Progenitor cell of endocrine pancreas (in vitro differentiated cells): ENCODE results near the gene MTUS2. TPM values are rescaled to one million over a fixed set of nuclear protein-coding genes. Genes with fewer than 3 reads are reported as not detected.

ENCODE experiments used
- DNase-seq: peaks from one replicate; pipeline ENCODE4 v3.0.0; 2021; ENCODE audit warnings: low spot score; ENCODE audit not compliant: unreplicated experiment
- H3K27ac Mint-ChIP-seq: 2 replicates; pipeline ENCODE4 v1.8.0; 2021; ENCODE audit warnings: mild to moderate bottlenecking, moderate library complexity, mixed read lengths
- H3K27me3 Mint-ChIP-seq: 2 replicates; pipeline ENCODE4 v1.8.0; 2021; ENCODE audit warnings: mixed read lengths
- H3K36me3 Mint-ChIP-seq: 2 replicates; pipeline ENCODE4 v1.8.0; 2022; ENCODE audit warnings: mixed read lengths; ENCODE audit not compliant: insufficient read depth
- H3K4me1 Mint-ChIP-seq: 2 replicates; pipeline ENCODE4 v1.8.0; 2021; ENCODE audit warnings: low read depth, mixed read lengths
- H3K4me3 Mint-ChIP-seq: 2 replicates; pipeline ENCODE4 v1.8.0; 2021; ENCODE audit warnings: low read depth, mild to moderate bottlenecking, moderate library complexity, mixed read lengths
- H3K9me3 Mint-ChIP-seq: 2 replicates; pipeline ENCODE4 v1.8.0; 2021; ENCODE audit warnings: low read depth, mixed read lengths
- total RNA-seq: library from RNA; stranded (reverse); gene quantifications from 2 replicates; pipeline ENCODE4 v1.2.1, GENCODE V29; 2021
- TF ChIP-seq, protein P1 (sequence below): fragments of 200-600 bp; sonication (generic); IDR thresholded peaks from one replicate; pipeline ENCODE4 v1.5.0; 2021; ENCODE audit warnings: antibody characterized with exemption, mild to moderate bottlenecking; ENCODE audit not compliant: unreplicated experiment

Gene MTUS2
- total RNA-seq, 1 donor from 2014 or later = 9.3 TPM

DNA sequence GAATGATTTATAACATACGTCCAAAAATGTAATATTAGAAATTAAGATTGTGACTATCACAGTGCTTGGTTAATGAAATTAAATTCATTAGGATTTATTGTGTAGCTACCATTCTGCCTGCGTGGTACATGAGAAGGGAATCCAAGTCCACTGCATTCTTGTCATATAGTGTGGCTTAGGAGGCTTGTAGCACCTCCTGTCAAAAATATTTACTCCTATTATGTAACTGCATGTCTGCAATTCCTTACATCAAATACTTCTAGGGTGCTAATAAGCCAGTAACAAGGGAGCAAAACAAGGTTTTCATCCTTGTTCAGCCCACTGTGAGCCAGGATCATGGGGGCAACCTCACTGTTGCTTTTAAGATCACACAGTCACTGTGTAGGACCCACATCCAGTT is 576.3 kb downstream of the MTUS2 start:
- Mint-ChIP-seq H3K9me3 (no peaks in the 10 kb centered on the region), H3K27me3 (peaks cover 17% of the 10 kb centered on the region), H3K4me1 (no peaks in the 10 kb centered on the region), H3K36me3 (no peaks in the 10 kb centered on the region), H3K27ac (no peak overlapping the region), H3K4me3 (no peak overlapping the region)
- DNase-seq = no peak
- TF ChIP-seq, protein P1, sequence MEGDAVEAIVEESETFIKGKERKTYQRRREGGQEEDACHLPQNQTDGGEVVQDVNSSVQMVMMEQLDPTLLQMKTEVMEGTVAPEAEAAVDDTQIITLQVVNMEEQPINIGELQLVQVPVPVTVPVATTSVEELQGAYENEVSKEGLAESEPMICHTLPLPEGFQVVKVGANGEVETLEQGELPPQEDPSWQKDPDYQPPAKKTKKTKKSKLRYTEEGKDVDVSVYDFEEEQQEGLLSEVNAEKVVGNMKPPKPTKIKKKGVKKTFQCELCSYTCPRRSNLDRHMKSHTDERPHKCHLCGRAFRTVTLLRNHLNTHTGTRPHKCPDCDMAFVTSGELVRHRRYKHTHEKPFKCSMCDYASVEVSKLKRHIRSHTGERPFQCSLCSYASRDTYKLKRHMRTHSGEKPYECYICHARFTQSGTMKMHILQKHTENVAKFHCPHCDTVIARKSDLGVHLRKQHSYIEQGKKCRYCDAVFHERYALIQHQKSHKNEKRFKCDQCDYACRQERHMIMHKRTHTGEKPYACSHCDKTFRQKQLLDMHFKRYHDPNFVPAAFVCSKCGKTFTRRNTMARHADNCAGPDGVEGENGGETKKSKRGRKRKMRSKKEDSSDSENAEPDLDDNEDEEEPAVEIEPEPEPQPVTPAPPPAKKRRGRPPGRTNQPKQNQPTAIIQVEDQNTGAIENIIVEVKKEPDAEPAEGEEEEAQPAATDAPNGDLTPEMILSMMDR = no peak

DNA sequence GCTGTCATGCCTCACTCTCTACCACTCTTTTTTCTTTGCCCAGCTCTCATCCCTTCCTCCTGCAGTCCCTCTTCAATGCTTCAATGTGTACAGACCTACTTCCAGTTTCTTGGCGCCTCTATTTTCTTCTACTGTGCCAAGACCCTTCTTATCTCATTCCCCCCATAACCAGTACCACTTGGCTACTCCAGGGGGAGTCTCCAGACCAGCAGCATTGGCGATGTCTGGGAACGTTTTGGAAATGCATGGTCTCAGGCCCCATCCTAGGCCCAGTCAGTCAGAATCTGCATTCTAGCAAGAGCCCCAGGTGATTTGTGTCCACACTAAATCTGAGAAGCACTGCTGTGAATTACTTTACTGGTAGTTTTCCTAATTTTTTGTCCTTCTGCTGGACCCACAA is 577.1 kb downstream of the MTUS2 start:
- no peak for DNase-seq

DNA sequence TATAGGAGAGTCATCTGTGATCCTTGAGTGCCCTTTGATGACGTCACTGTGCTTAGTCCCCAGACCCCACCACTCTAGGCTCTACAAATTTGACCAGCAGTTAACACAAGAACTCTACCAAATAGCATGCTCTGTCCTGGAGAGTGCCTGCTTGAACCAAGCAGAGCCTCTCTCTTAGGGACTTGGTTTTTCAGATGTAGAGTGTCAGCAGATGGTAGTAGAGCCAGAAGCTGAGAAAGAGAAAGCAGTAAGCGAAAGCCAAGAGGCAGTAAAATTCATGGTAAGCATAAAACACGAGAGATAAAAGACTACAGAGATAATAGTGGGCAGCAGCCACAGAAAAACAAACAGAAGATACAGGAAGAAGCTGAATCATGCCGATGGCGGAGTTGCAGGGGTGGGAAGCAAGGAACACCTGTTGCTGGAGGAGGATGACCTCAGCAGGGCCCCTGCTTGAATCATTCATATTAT is 582.1 kb downstream of the MTUS2 start:
- H3K27ac Mint-ChIP-seq = no peak overlapping the region
- no peak overlapping the region for H3K4me3 Mint-ChIP-seq
- H3K9me3 Mint-ChIP-seq = no peaks in the 10 kb centered on the region

More for the DNA sequence above, 577.1 kb downstream of the MTUS2 start:
- H3K4me3 Mint-ChIP-seq = no peak overlapping the region
- H3K4me1 Mint-ChIP-seq = peaks cover 1% of the 10 kb centered on the region
- H3K36me3 Mint-ChIP-seq = no peaks in the 10 kb centered on the region
- no peak overlapping the region for H3K27ac Mint-ChIP-seq
- TF ChIP-seq, protein P1 = no peak
- no peaks in the 10 kb centered on the region for H3K9me3 Mint-ChIP-seq
- H3K27me3 Mint-ChIP-seq = peaks cover 17% of the 10 kb centered on the region

DNA sequence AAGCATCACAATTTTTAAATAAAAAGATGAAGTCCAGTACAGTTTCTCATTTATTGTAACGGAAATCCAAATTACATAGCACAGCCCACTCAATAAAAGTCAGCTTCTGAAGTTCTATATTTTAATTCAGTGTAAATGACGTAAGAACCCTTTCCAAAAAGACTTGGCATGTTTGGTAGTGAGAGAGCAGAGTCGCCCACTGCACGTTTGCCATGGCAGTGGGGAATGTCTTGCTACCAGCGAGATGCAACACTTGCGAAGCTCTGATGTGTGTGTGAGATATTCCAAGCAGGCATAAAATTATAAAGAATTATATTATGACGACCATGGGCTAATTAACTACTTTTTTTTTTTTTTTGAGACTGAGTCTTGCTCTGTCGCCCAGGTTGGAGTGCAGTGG is 585.3 kb downstream of the MTUS2 start:
- Mint-ChIP-seq H3K36me3 (no peaks in the 10 kb centered on the region), H3K27me3 (no peaks in the 10 kb centered on the region), H3K9me3 (no peaks in the 10 kb centered on the region), H3K4me1 (peaks cover 12% of the 10 kb centered on the region), H3K27ac (no peak overlapping the region), H3K4me3 (no peak overlapping the region)
- no peak for DNase-seq
- TF ChIP-seq, protein P1 = no peak

More for the DNA sequence above, 582.1 kb downstream of the MTUS2 start:
- no peaks in the 10 kb centered on the region for H3K36me3 Mint-ChIP-seq
- H3K27me3 Mint-ChIP-seq = peaks cover 4% of the 10 kb centered on the region
- peaks cover 12% of the 10 kb centered on the region for H3K4me1 Mint-ChIP-seq
- TF ChIP-seq, protein P1 = no peak
- no peak for DNase-seq

DNA sequence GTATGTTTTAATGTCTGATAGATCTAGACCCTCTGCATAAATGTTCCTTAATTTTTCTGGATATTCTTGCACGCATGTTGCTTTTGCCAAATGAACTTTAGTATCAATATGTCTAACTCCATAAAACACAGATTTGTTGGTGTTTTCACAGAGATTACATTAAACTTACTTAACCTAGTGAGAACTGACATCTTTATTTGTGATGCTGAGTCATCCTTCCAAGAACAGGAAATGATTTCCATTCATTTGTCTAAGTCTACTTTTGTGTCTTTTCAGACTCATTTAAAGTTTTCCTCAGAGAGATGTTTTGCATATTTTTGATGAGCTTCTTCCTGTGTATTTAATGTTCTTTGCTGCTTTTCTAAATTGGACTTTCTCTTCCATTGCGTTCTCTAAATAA is 591.3 kb downstream of the MTUS2 start:
- DNase-seq = no peak
- peaks cover 3% of the 10 kb centered on the region for H3K36me3 Mint-ChIP-seq
- no peaks in the 10 kb centered on the region for H3K4me1 Mint-ChIP-seq
- no peak overlapping the region for H3K4me3 Mint-ChIP-seq
- H3K27me3 Mint-ChIP-seq = no peaks in the 10 kb centered on the region
- H3K9me3 Mint-ChIP-seq = peaks cover 15% of the 10 kb centered on the region
- TF ChIP-seq, protein P1 = no peak
- H3K27ac Mint-ChIP-seq = no peak overlapping the region
